ENCODE measurements around the gene CDK5.

The CDK5 gene

GRCh38 chr7:151086802-151087244 lies 29.1 kb upstream of the CDK5 start:
- DNase-seq = no peak

- peak in 3 of 4 experiments; percentile 10 to 57 (median 34) for DNase-seq
These were observed 28.3 kb upstream of the CDK5 start, which contains the start of gene AGAP3 for GRCh38 chr7:151085691-151086620. TSS of gene AGAP3 (plus strand) at chr7:151086475. CDS start at chr7:151086742, 267 bp downstream.

GRCh38 chr7:151085329-151085690 lies 27.6 kb upstream of the CDK5 start:
- DNase-seq = no peak

- no peak for DNase-seq
These were observed 26.1 kb upstream of the CDK5 start for GRCh38 chr7:151083824-151084160.

- peak; percentile 41 to 78 (median 56) for DNase-seq
These were observed 25.6 kb upstream of the CDK5 start, which contains the start of gene TMUB1 for GRCh38 chr7:151083071-151083823. TSS of gene TMUB1 (minus strand) at chr7:151083493. CDS start at chr7:151082563, 930 bp downstream.

GRCh38 chr7:151082141-151083070 lies 24.7 kb upstream of the CDK5 start:
- no peak for DNase-seq

GRCh38 chr7:151081170-151082101 lies 23.7 kb upstream of the CDK5 start:
- DNase-seq = no peak

GRCh38 chr7:151080522-151081169 lies 22.9 kb upstream of the CDK5 start, which contains the start of gene FASTK:
TSS of gene FASTK (minus strand) at chr7:151080809. CDS start at chr7:151080766, 43 bp downstream.
- peak; percentile 45 to 80 (median 76) for DNase-seq

- no peak for DNase-seq
These were observed 22.4 kb upstream of the CDK5 start for GRCh38 chr7:151080067-151080521.

GRCh38 chr7:151079199-151079910 lies 21.7 kb upstream of the CDK5 start:
- no peak for DNase-seq

- no peak for DNase-seq
These were observed 20.7 kb upstream of the CDK5 start for GRCh38 chr7:151078233-151079040.

GRCh38 chr7:151077705-151078232 lies 20.1 kb upstream of the CDK5 start:
- no peak for DNase-seq

- no peak for DNase-seq
These were observed 19.4 kb upstream of the CDK5 start for GRCh38 chr7:151076863-151077704.

GRCh38 chr7:151075978-151076426 lies 18.3 kb upstream of the CDK5 start:
- no peak for DNase-seq

GRCh38 chr7:151075662-151075971 lies 17.9 kb upstream of the CDK5 start:
- no peak for DNase-seq

GRCh38 chr7:151074817-151075661 lies 17.3 kb upstream of the CDK5 start:
- no peak for DNase-seq

GRCh38 chr7:151073990-151074389 lies 16.3 kb upstream of the CDK5 start:
- DNase-seq = no peak
